GM18502 (cell line): Measurements from ENCODE around the gene ATP8A2.

Experiments used
- ATAC-seq: cut with Tn5 transposase; IDR thresholded peaks from one replicate; pipeline ENCODE4 v1.9.1; 2021; ENCODE audit warnings: mild to moderate bottlenecking; ENCODE audit not compliant: unreplicated experiment, poor library complexity

Gene ATP8A2

DNA sequence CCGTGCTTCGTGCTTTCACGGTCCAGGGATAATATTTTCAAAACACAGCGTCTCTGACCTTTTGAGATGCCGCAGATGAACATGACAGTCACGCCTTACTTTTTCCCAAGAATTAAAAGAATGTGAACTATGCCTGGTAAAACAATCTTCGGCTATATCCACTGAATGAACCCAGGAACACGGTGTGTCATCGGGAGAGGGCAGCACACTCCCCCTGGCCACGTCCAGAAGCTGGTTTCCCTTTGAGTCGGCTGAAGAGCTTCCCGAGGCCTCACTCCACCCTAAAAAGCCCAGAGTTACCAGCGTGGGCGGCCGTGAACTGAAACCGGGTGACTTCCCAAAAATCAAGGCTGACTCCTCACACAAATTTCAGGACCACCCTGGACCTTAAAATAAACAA lies 702.9 kb downstream of the ATP8A2 start:
- no peak for ATAC-seq
